Effector CD8-positive, alpha-beta T cell (primary cell): ENCODE measurements around the gene MRPL53.

Experiments used
- DNase-seq: peaks from one replicate; lab custom pipeline; 2025; lab: John Stamatoyannopoulos, UW
- total RNA-seq, 4 experiments: gene quantifications; one replicate each; lab custom pipeline; 2026; lab: John Stamatoyannopoulos, UW

MRPL53 gene
- 0 to 0.10 (median 0) reads per million in 4 experiments for total RNA-seq

GRCh38 chr2:74472086-74472944 lies at the start of gene MRPL53:
TSS of gene MRPL53 (minus strand) at chr2:74472680. CDS start at chr2:74472660, 20 bp downstream.
- DNase-seq: peak; percentile 94

- DNase-seq: no peak
Observed at GRCh38 chr2:74516650-74517049, 44.2 kb upstream of the MRPL53 start.

GRCh38 chr2:74515981-74516633 lies 43.6 kb upstream of the MRPL53 start:
- peak; percentile 58 for DNase-seq

GRCh38 chr2:74515271-74515980 lies 42.9 kb upstream of the MRPL53 start:
- DNase-seq: no peak

- no peak for DNase-seq
Observed at GRCh38 chr2:74514368-74515270, 42.1 kb upstream of the MRPL53 start, which contains the start of gene TLX2. TSS of gene TLX2 (plus strand) at chr2:74514450. CDS start at chr2:74514807, 357 bp downstream.

- DNase-seq: no peak
Observed at GRCh38 chr2:74513605-74514367, 41.3 kb upstream of the MRPL53 start.

- no peak for DNase-seq
Observed at GRCh38 chr2:74512744-74513604, 40.5 kb upstream of the MRPL53 start.

- no peak for DNase-seq
Observed at GRCh38 chr2:74511104-74511989, 38.9 kb upstream of the MRPL53 start.

- no peak for DNase-seq
Observed at GRCh38 chr2:74510272-74510671, 37.8 kb upstream of the MRPL53 start.

- peak; percentile 26 for DNase-seq
Observed at GRCh38 chr2:74507926-74508520, 35.5 kb upstream of the MRPL53 start.

- DNase-seq: peak; percentile 94
Observed at GRCh38 chr2:74507145-74507925, 34.9 kb upstream of the MRPL53 start, which contains the start of gene PCGF1. TSS of gene PCGF1 (minus strand) at chr2:74507695. CDS start at chr2:74507668, 27 bp downstream.

- DNase-seq: no peak
Observed at GRCh38 chr2:74505448-74506246, 33.2 kb upstream of the MRPL53 start.

- no peak for DNase-seq
Observed at GRCh38 chr2:74504591-74504990, 32.1 kb upstream of the MRPL53 start.

- no peak for DNase-seq
Observed at GRCh38 chr2:74503506-74504475, 31.3 kb upstream of the MRPL53 start.
